Measurements from ENCODE around the gene SLC8A1. TPM values are rescaled to one million over a fixed set of nuclear protein-coding genes. Genes with fewer than 3 reads are reported as not detected.

The SLC8A1 gene
- total and polyA plus RNA-seq, 2 of the 13 experiments (the other 11 are each of a cell fraction or from before 2014, with no cell fraction given), result not detected

GRCh38 chr2:40394031-40394430 lies 57.9 kb downstream of the SLC8A1 start (continued):
- no peak for TF ChIP-seq ZFP62 (CRISPR knock-in tag; IDR thresholded peaks at IDR 0.05)
- TF ChIP-seq ZNF331 (CRISPR knock-in tag; IDR thresholded peaks at IDR 0.05), result no peak
- TF ChIP-seq HOXA3 (CRISPR knock-in tag; IDR thresholded peaks at IDR 0.05), result no peak
- no peak for TF ChIP-seq ELF1 (CRISPR knock-in tag; IDR thresholded peaks at IDR 0.05)
- TF ChIP-seq MBNL3 (CRISPR knock-in tag; conservative IDR thresholded peaks at IDR 0.05), result no peak
- TF ChIP-seq KLF12 (CRISPR knock-in tag; IDR thresholded peaks at IDR 0.05; ENCODE audit: borderline replicate concordance), result no peak
- TF ChIP-seq ZNF33B (CRISPR knock-in tag; IDR thresholded peaks at IDR 0.05), result no peak
- TF ChIP-seq ZNF275 (CRISPR knock-in tag; IDR thresholded peaks at IDR 0.05; ENCODE audit: borderline replicate concordance), result no peak

GRCh38 chr2:40388161-40388560 lies 63.7 kb downstream of the SLC8A1 start:
- Histone ChIP-seq H4K20me1 (ENCODE audit: insufficient read depth, low read length) (no peaks in the 10 kb centered on the region), H3K79me2 (ENCODE audit: insufficient read depth, low read length) (no peaks in the 10 kb centered on the region), H3K4me2 (ENCODE audit: low read depth, low read length) (no peak overlapping the region), H2AFZ (ENCODE audit: low read length) (no peak overlapping the region), H3K27ac (ENCODE audit: extremely low read length, insufficient read depth, low read length) (no peak overlapping the region), H3K27me3 (ENCODE audit: control insufficient read depth in 1 of 2, insufficient read depth in 2 of 2, low read length in 2 of 2) (no peaks in the 10 kb centered on the region; a peak in 1 of 5 replicates), H3K36me3 (replicated peaks in 1 of 2; ENCODE audit: control insufficient read depth in 1 of 2, insufficient read depth in 2 of 2, low read length in 2 of 2) (no peaks in the 10 kb centered on the region), H3K4me3 (replicated peaks in 1 of 3; ENCODE audit: insufficient read depth in 1 of 3, low read depth in 2 of 3, low read length in 3 of 3) (no peak overlapping the region), H3K9ac (ENCODE audit: insufficient read depth, low read depth, low read length) (no peak overlapping the region), H3K4me1 (ENCODE audit: insufficient read depth, low read length) (no peaks in the 10 kb centered on the region), H3K9me3 (ENCODE audit: low read length) (no peaks in the 10 kb centered on the region)
- ChIA-PET POLR2A (no interaction called here), CTCF (ENCODE audit: low intra/inter-chr PET ratio, low total read pairs) (no interaction called here)
- TF ChIP-seq ZNF335 (CRISPR knock-in tag; IDR thresholded peaks at IDR 0.05) (no peak), FOXA1 (IDR thresholded peaks at IDR 0.05) (no peak), FOXA1 (CRISPR knock-in tag; IDR thresholded peaks at IDR 0.05) (no peak), HNRNPK (IDR thresholded peaks at IDR 0.05; ENCODE audit: low read depth, low read length, poor library complexity, severe bottlenecking) (no peak), RCOR2 (CRISPR knock-in tag; IDR thresholded peaks at IDR 0.05) (no peak)
- ATAC-seq (no peak), DNase-seq (ENCODE audit: low spot score) (no peak), FAIRE-seq (no peak)
- intact Hi-C loops (cut with micrococcal nuclease; ENCODE audit: unreplicated experiment), result no loop called here
- BruUV-seq (replicated peaks), result no TSS peak
- in situ Hi-C loops (cut with HindIII; ENCODE audit: extremely low pct_ligation_motif_present, low pct_unique_long_range_greater_than_20kb), result no loop called here
- 12% methylated on average over 5 of the region's 5 CpGs for WGBS (ENCODE audit: low lambda C conversion rate)
